Type B pancreatic cell (in vitro differentiated cells): ENCODE data around the gene VASN. TPM values are rescaled to one million over a fixed set of nuclear protein-coding genes. Genes with fewer than 3 reads are reported as not detected.

Experiments used
- DNase-seq: peaks from one replicate; pipeline ENCODE4 v3.0.0; 2021; ENCODE audit warnings: mixed read lengths; ENCODE audit not compliant: unreplicated experiment; ENCODE audit errors: extremely low spot score
- H3K27ac Mint-ChIP-seq: 2 replicates; pipeline ENCODE4 v1.8.0; 2021; ENCODE audit warnings: mild to moderate bottlenecking, mixed read lengths
- H3K27me3 Mint-ChIP-seq: 2 replicates; pipeline ENCODE4 v1.8.0; 2021; ENCODE audit warnings: mixed read lengths
- H3K36me3 Mint-ChIP-seq: 2 replicates; pipeline ENCODE4 v1.8.0; 2021; ENCODE audit warnings: mixed read lengths
- H3K4me1 Mint-ChIP-seq: one replicate; pipeline ENCODE4 v1.8.0; 2021; ENCODE audit warnings: mixed read lengths; ENCODE audit not compliant: unreplicated experiment
- H3K4me3 Mint-ChIP-seq: 2 replicates; pipeline ENCODE4 v1.8.0; 2021; ENCODE audit warnings: mild to moderate bottlenecking, mixed read lengths
- H3K9me3 Mint-ChIP-seq: 2 replicates; pipeline ENCODE4 v1.8.0; 2021; ENCODE audit warnings: mixed read lengths
- CTCF ChIP-seq: fragments of 200-600 bp; sonication (generic); conservative IDR thresholded peaks from 2 replicates; pipeline ENCODE4 v1.5.0; 2021; ENCODE audit warnings: antibody characterized with exemption, mild to moderate bottlenecking
- total RNA-seq: library from RNA; stranded (reverse); gene quantifications from 2 replicates; pipeline ENCODE4 v1.2.1, GENCODE V29; 2021; ENCODE audit warnings: low replicate concordance

Gene VASN
- total RNA-seq, 1 donor from 2014 or later = 29.0 TPM

GRCh38 chr16:4407543-4408322 lies 36.1 kb downstream of the VASN start:
- Mint-ChIP-seq H3K4me1 (peaks cover 9% of the 10 kb centered on the region), H3K27ac (no peak overlapping the region), H3K27me3 (no peaks in the 10 kb centered on the region), H3K9me3 (no peaks in the 10 kb centered on the region), H3K4me3 (no peak overlapping the region), H3K36me3 (no peaks in the 10 kb centered on the region)
- TF ChIP-seq CTCF = no peak
- no peak for DNase-seq

- DNase-seq = no peak
- H3K36me3 Mint-ChIP-seq = no peaks in the 10 kb centered on the region
- no peaks in the 10 kb centered on the region for H3K9me3 Mint-ChIP-seq
- TF ChIP-seq CTCF = no peak
- no peak overlapping the region for H3K27ac Mint-ChIP-seq
- no peak overlapping the region for H3K4me3 Mint-ChIP-seq
- H3K27me3 Mint-ChIP-seq = no peaks in the 10 kb centered on the region
- H3K4me1 Mint-ChIP-seq = peaks cover 9% of the 10 kb centered on the region
Observed at GRCh38 chr16:4408323-4408690, 36.7 kb downstream of the VASN start.

DNA sequence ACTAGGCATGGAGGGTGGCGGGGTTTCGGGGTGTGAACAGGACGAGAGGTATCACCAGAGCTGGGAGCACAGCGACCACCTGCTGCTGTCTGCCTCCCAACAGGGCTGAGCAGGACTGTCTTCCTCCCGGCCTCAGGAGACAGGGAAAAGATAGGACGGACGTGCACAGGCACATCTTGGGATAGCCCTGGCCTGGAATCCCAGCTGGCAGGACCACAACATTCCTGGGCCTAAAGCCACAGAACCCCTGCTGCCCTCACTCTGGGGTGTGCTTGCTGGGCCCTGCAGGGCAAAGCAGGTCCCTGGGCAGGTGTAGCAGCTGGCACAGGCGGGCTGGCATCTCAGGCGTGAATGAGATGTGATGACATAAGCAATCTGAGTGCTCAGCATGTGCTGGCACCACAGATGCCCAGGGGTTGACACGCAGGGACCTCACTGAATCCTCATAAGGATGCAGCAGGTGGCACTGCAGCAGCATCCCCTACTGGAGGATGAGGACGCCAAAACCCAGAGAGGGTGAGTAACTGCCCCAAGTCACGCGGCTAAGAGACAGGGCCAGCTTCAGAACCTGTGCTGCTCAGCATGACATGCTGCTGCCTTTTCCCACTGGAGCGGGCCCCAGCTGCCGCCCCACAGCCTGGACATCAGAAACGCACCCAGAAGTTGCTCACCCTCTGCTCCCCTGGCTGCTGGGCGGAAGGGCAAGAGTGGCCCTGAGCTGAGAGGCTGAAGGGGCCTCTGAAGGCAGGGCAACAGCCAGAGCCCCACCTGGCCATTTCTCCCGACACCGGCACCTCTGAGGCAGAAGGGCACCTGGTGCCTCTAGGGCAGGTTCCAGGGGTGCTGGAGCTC lies 37.7 kb downstream of the VASN start:
- Mint-ChIP-seq H3K4me1 (peaks cover 11% of the 10 kb centered on the region), H3K4me3 (no peak overlapping the region), H3K36me3 (no peaks in the 10 kb centered on the region), H3K27me3 (no peaks in the 10 kb centered on the region), H3K9me3 (no peaks in the 10 kb centered on the region), H3K27ac (no peak overlapping the region)
- no peak for DNase-seq
- TF ChIP-seq CTCF = no peak

GRCh38 chr16:4410335-4411075 lies 38.9 kb downstream of the VASN start:
- peaks cover 15% of the 10 kb centered on the region for H3K4me1 Mint-ChIP-seq
- H3K36me3 Mint-ChIP-seq = no peaks in the 10 kb centered on the region
- peak overlapping the region; percentile 16 for H3K27ac Mint-ChIP-seq
- no peaks in the 10 kb centered on the region for H3K9me3 Mint-ChIP-seq
- H3K4me3 Mint-ChIP-seq = peak overlapping the region; percentile 73
- no peak for DNase-seq
- H3K27me3 Mint-ChIP-seq = peaks cover 2% of the 10 kb centered on the region
- TF ChIP-seq CTCF = no peak

DNA sequence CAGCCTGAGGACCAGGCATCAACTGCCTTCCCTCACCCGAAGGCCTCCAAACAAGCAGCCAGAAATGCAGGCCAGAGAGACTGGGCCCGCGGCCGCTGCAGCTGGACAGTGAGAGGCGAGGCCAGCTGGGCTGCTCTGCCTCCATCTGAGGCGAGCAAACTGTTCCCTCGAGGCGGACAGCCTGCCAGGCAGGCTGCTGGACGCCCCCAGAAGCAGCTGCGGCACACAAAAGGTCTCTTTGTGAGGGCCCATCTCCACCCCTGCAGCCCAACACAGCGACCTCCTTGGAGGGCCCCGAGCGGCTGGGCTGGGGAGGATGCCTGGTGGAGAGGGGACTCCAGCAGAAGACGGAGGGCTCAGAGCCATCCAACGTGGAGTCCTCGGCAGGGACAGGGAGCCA lies 40.0 kb downstream of the VASN start:
- Mint-ChIP-seq H3K9me3 (no peaks in the 10 kb centered on the region), H3K27ac (no peak overlapping the region), H3K27me3 (peaks cover 3% of the 10 kb centered on the region), H3K36me3 (no peaks in the 10 kb centered on the region), H3K4me1 (peaks cover 17% of the 10 kb centered on the region), H3K4me3 (no peak overlapping the region)
- no peak for DNase-seq
- no peak for TF ChIP-seq CTCF
